Activated CD4-positive, CD25-positive, alpha-beta regulatory T cell treated with anti-CD3 and anti-CD28 coated beads, Interleukin-2, amount 50 U/mL, for 72 hours (primary cell): ENCODE measurements around the gene KHSRP.
"Not testable (repeated sequence)": the region's sequence is repeated elsewhere in the genome, so short reads cannot be mapped to it uniquely, and the experiment has no call there.

Experiments
- DNase-seq: peaks from one replicate; pipeline ENCODE4 v3.0.0; 2021

The KHSRP gene

DNA sequence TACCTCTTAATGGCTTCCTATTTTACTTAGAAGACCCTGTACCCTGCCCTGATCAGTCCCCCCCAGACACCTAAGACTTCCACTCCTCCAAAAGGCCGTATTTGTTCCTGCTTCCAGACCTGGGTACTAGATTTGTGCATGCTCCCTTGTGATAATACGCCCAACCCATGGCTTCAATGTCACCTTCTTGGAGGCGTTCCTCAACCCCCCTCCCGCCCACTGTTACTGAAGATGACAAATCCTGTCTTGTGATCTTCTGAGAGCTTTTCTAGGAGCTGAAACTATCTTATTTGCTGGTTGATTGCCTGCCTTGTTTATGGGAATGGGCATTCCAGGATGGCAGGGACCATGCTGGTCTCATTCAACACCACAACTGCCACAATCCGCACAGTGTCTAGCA lies 25.6 kb upstream of the KHSRP start:
- no peak for DNase-seq

DNA sequence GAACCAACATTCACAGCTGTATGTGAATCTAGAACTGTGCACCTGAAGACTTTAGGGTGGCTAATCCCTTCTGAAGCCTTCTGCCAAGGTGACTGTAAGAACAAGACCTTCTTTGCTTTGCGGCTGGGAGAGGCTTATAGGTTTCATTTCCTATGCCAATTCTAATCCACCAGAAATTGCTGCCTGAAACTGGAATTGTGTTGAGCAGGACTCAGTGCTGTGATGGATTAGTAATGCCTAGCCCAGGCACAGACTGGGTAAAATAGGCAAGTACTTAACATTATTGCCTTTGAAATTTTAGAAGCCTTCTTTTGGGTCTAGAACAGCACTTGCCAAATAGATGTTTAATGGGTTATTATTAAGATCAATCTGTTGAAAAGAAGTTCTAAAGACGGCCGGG lies 23.4 kb upstream of the KHSRP start:
- no peak for DNase-seq

DNA sequence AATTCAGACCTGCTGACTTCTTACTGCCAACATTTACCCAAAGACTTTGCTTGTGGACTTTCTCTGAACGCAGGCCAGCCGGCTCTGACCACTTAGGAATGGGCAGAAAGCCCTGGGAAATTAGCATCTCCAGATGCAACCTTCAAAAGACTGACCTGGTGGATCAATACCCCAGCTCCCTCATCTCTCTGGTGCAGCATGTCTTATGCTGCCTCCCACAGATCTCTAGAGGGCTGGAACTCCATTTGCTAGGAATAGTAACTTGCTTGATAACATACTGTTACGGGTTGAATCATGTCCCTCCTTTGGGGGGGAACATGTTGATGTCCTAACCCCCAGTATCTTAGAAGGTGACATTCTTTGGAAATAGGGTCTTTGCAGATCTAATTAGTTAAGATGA lies 21.8 kb upstream of the KHSRP start:
- no peak for DNase-seq

DNA sequence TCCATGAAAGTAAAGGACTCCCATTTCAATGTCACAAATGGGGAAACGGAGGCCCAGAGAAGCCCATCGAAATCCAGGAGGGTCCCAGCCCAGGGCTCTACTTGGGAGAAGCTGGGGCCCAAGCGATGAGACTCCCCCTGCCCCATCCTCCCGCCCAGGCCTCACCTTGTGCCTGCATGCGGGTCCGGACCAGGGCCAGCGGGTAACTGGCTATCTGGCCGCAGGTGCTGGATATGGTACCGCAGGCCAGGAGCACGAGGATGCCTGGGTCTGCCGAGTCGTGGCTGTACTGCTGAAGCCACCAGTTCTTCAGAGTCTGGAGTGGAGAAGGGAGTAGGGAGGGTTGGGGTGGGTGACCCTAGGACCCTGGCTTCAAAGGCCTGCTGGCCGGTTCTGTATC lies 19.4 kb upstream of the KHSRP start:
- no peak for DNase-seq

DNA sequence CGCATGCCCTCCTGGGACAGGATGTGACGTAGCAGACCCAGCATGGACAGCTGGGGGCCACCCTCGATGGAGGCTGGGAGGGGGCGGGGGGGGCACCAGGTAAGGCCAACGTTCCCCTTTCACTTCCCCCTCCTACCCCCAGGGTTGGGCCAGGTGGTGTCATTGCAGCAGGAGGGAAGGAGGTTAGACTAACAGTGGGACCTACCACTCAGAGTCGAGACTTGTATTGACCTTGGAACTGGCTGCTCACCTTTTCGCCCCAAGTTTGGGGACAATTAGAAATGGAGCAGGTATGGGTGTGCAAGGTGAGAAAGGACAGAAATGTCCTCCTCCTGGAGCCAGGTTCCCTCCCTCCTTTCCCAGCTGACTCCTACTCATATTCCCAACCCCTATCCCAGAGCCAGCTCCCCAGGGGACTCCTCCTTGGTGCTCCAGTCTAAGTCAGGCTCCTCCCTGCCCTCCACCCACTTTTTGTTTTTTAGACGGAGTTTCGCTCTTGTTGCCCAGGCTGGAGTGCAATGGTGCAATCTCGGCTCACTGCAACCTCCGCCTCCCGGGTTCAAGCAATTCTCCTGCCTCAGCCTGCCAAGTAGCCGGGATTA lies 17.6 kb upstream of the KHSRP start:
- DNase-seq: no peak

DNA sequence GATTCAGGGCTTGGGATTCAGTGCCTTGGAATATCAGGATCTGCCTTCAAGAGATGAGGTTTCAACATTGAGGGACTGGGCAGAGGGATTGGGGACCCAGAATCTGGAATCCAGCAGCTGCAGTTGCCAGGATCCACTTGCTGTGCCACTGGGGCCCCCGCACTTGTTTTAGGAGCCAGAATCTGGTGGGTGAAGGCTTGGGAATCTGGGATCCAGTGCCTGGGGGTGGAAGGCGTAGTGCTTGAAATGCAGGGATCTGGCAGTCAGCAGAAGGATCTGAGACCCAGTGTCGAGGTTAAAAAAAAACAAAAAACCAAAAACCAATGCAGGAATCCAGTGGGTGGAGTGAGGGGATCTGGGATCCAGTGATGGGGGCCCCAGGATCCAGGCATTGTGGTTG lies 16.3 kb upstream of the KHSRP start:
- DNase-seq: no peak

DNA sequence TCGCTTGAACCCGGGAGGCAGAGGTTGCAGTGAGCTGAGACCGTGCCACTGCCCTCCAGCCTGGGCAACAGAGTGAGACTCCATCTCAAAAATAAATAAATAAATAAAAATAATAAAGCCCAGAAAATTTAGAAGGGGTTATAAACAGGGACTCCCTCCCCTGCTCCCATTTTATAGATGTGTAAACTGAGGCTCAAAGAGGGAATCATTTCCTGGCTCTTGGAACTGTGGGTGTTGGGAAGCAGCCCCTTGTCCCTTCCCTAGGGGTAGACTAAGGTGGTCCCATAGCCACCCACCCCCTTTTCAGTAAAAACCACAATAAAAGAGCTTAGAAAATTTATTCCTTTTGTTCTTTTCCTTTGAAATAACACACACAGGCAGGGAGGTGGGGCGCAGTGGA lies 15.1 kb upstream of the KHSRP start:
- no peak for DNase-seq

DNA sequence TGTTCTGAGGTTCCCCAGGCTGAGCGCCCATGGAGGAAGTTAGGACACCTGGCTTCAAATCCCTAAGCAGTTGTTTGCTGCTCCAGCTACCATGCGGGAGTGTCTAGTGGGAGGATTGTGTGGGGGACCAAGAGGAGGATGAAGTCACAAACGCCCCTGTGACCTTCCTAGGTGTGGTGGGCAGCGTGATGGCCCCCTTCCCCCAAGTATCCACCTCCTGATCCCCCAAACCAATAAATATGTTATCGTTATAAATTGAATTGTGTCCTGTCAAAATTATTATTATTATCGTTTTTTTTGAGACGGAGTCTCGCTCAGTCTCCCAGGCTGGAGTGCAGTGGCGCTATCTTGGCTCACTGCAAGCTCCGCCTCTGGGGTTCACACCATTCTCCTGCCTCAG lies 9.1 kb upstream of the KHSRP start, which contains the start of gene SLC25A41:
SLC25A41 (minus strand) TSS at position 101 of the 400 bp plus-strand sequence; CDS start at position 31, 70 bp downstream.
- DNase-seq: no peak

DNA sequence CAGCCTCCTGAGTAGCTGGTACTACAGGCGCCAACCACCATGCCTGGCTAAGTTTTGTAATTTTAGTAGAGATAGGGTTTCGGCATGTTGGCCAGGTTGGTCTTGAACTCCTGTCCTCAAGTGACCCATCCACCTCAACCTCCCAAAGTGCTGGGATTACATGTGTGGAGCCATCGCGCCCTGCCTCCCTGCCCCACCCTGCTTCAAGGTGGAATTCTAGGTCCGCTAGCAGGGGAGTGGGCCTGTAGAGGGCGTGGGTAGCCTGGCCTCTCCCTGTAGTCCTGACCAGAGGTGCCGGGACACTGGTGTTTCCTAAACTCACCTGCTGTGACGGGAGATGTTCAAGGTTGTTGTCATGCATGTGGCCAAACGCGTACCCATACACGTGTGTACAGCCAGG lies 8.6 kb upstream of the KHSRP start:
- no peak for DNase-seq

GRCh38 chr19:6431891-6432290 lies 7.3 kb upstream of the KHSRP start:
- DNase-seq: no peak

- no peak for DNase-seq
Observed at GRCh38 chr19:6429419-6430221, 5.0 kb upstream of the KHSRP start.

DNA sequence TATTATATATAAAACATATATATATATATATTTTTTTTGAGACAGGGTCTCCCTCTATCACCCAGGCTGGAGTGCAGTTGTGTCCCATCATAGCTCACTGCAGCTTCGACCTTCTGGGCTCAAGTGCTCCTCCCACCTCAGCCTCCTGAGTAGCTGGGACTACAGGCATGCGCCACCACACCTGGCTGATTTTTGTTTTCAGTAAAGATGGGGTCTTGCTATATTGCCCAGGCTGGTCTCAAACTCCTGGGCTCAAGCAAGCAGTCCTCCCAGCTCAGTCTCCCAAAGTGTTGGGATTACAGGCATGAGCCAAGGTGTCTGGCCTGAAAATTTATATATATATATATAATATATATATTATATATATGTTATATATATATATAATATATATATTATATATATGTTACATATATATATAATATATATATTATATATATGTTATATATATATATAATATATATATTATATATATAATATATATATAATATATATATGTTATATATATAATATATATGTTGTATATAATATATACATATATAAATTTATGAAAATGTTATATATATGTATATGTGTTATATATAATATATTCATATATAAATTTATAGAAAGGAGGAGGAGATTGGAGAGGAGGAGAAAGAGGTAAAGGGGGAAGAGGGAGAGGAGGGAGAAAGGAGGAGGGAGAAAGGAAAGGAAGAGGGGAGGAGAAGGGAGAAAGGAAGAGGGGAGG lies 4.2 kb upstream of the KHSRP start:
- DNase-seq: not testable (repeated sequence)

DNA sequence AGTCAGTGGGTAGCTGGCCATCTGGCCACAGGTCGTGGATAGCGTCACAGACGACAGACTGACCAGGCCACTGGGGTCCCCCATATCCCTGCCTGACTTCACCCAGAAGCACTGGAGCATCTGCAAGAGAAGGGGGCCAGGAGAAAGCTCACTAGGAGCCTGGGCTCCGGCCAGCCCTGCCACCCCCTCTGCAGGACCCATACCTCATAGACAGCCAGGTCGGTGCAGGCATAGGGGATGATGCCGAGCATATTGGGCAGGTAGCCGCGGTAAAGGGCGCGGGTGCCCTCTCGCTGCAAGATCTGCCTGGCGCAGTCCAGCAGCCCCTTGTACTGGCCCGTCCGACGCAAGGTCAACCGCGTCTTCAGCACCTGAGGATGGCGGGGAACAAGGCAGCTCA lies 2.5 kb upstream of the KHSRP start:
- no peak for DNase-seq

DNA sequence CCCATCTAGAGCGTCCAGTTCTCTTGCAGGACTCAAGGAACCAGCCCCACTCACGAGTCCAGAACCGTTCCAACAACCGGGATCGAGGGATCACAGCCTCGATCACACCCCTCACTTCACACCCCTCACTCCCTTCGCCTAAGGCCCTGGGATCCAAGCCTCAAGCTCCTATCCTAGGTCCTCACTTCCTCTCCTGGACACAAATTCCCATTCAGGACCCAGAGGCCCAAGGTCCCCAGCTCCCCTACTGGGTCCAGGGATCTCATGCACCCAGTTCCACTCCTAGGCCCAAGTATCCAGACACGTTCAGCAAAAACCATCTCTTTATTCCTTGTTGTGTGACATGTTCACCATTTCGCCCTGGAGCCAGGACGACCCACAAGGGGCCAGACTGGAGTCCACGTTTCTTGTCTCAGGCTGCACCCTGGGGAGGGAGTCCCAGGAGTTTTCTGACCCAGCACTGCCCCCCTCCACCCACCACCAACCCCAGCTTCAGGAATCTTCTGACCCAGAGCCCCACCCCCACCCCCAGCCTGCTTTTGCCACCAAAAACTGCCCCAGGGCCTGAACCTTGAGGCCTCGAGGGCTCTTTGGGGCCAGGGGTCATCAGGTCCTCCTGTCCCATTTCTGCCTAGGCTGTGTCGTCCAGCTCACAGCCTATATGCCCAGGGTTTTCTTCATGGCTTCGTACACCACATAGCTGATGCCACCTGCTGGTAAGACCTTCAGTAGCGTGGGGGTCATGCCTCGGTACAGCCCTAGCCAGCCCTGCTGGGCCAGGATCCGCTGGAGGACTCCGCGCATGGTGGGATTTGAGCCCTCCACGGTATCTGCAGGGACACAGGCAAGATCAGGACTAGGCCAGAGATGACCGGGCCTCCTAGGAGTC lies 1.4 kb upstream of the KHSRP start:
- no peak for DNase-seq

GRCh38 chr19:6424939-6425731 lies 524 bp upstream of the KHSRP start:
- peak; percentile 98 for DNase-seq

- peak; percentile 43 for DNase-seq
Observed at GRCh38 chr19:6423499-6424194, 964 bp downstream of the KHSRP start.

- no peak for DNase-seq
Observed at GRCh38 chr19:6421075-6422014, 3.3 kb downstream of the KHSRP start.

DNA sequence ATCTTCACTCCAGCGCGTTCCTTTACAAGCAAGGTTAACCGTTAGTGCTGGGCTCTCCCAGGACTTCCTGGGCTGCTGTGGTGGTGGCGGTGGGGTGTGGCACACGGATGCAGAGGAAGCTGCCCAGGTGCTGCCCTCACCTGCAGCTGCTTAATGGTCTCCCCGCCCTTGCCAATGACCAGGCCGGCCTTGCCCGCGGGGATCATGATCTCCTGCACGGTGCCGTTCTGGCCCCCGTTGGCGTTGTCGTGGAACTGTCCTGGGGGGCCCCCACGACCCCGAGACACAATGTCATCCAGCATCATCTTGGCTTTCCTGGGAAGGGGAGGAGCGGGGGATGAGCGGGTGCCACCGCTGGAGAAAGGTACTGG lies 6.1 kb downstream of the KHSRP start:
- DNase-seq: no peak

- DNase-seq: no peak
Observed at GRCh38 chr19:6417713-6418561, 6.7 kb downstream of the KHSRP start.
